Anterior cingulate cortex (tissue), 58 donors: ENCODE data around the gene MPZ.
"Not testable (repeated sequence)": the region's sequence is repeated elsewhere in the genome, so short reads cannot be mapped to it uniquely, and the experiment has no call there.

ENCODE experiments used
- DNase-seq, 58 donors: peaks; one replicate each; lab custom pipeline; 2025; lab: John Stamatoyannopoulos, UW

The MPZ gene

GRCh38 chr1:161258439-161259344 lies 51.1 kb downstream of the MPZ start, which contains the start of gene PCP4L1:
Gene PCP4L1 (plus strand): TSS chr1:161258745. CDS start chr1:161258975, 230 bp downstream.
- peak in 53 of 58 donors; percentile 3 to 76 (median 49) for DNase-seq

- DNase-seq = not testable (repeated sequence)
Observed at GRCh38 chr1:161257109-161257508, 52.7 kb downstream of the MPZ start.

- not testable (repeated sequence) for DNase-seq
Observed at GRCh38 chr1:161255955-161256520, 53.7 kb downstream of the MPZ start.

DNA sequence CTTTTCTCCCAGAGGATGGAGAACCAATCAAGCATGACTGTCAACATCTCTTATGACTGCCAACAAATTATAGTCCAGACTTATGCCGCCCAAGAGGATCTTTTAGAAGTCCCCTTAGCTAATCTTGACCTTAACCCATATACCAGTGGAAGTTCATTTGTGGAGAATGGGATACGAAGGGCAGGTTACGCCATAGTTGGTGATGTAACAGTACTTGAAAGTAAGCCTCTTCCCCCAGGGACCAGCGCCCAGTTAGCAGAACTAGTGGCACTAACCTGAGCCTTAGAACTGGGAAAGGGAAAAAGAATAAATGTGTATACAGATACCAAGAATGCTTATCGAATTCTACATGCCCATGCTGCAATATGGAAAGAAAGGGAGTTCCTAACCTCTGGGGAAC lies 54.5 kb downstream of the MPZ start:
- not testable (repeated sequence) for DNase-seq
